ENCODE measurements around the gene ABHD16A.

The ABHD16A gene

DNA sequence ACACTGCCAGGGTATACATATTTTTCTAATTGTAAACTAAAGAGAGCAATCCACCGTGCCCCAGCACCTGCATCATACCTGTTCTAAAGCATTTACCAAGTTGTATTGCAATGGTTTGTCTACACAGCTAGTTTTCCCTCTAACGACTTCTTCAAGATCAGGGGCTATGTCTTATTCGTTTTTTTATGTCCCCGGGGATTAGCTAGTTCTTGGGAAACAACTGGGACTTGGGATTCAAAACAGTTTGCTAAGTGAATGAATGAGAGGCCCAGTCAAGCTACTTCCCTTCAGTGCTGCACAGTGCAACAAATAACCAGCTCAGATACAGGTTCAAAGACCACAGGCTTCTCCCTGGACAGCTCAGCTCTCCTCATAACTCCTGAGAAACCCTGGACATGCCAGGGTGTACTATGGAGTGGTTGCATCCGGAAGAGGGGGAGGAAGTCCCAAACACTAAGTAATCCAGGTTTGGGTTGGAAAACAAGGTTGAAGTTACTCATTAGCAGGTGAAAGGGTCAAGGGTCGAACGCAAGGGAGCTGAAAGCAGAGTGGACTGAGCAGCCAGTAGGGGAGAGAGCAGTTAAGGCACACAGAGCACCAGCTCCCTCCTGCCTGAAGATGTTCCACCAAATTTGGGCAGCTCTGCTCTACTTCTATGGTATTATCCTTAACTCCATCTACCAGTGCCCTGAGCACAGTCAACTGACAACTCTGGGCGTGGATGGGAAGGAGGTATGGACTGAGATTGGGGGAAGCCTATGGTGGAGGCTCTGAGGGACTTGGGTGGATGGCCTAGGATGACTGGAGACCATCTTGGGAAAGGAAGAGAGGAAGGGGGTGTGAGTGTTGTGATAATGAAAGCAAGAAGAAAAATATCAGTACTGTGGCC, 47.5 kb downstream of the ABHD16A start, which contains the start of gene APOM:
TSS of gene APOM (plus strand) at position 546 of the 889 bp plus-strand sequence. CDS start at position 619, 73 bp downstream.
- TF ChIP-seq, protein P1, sequence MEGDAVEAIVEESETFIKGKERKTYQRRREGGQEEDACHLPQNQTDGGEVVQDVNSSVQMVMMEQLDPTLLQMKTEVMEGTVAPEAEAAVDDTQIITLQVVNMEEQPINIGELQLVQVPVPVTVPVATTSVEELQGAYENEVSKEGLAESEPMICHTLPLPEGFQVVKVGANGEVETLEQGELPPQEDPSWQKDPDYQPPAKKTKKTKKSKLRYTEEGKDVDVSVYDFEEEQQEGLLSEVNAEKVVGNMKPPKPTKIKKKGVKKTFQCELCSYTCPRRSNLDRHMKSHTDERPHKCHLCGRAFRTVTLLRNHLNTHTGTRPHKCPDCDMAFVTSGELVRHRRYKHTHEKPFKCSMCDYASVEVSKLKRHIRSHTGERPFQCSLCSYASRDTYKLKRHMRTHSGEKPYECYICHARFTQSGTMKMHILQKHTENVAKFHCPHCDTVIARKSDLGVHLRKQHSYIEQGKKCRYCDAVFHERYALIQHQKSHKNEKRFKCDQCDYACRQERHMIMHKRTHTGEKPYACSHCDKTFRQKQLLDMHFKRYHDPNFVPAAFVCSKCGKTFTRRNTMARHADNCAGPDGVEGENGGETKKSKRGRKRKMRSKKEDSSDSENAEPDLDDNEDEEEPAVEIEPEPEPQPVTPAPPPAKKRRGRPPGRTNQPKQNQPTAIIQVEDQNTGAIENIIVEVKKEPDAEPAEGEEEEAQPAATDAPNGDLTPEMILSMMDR (IDR thresholded peaks at IDR 0.05; ENCODE audit: low read depth, low read length, missing control alignments): no peak
- no peak for DNase-seq (ENCODE audit: low read depth)

GRCh38 chr6:31654574-31655348, 48.4 kb downstream of the ABHD16A start:
- H3K4me3 ChIP-seq (ENCODE audit: low read depth, low read length): no peak overlapping the region
- no peak for DNase-seq (ENCODE audit: low read depth)
- TF ChIP-seq, protein P1 (IDR thresholded peaks at IDR 0.05; ENCODE audit: low read depth, low read length, missing control alignments): no peak

More for the DNA sequence above, 47.5 kb downstream of the ABHD16A start, which contains the start of gene APOM:
- H3K4me3 ChIP-seq (ENCODE audit: low read depth, low read length): no peak within 1 kb of the TSS

DNA sequence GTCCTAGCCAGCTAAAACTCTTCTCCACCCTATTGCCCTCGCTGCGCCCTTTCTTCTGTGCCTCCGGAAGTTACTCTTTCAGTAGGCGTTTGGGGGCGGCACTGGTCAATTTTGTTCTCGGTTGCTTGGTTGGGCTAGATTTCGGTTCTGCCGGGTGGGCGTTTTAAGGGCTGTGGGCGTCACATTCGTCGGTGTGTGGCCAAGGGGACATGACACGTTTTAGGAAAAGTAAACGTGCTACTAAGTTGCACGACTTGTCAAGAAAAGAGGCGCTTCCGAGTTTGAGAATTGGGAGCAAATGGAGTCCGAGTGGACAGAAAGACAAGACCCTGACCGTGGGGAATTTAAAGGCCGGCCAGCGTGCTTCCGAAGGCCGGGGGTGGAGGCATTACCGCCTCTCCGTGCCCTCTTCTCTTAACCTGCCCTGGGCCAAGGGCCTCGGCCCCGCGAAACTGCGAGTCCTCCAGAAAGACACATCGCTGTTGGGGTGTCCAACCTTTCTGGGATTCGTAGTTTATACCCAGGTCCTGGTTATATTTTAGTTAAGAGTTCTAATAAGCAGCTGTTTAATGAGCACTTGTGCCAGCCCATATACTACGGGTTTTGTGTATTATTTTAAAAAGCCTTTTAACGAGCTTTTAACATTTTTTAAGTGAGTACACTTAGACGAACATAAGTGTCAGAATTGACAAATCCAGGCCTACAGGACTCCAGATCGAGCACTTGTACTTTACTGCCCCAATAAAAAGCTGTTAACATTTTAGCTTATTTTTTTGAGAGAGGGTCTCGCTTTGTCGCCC, 50.0 kb downstream of the ABHD16A start:
- TF ChIP-seq, protein P1 (IDR thresholded peaks at IDR 0.05; ENCODE audit: low read depth, low read length, missing control alignments): no peak
- peak; percentile 90 for DNase-seq (ENCODE audit: low read depth)
- H3K4me3 ChIP-seq (ENCODE audit: low read depth, low read length): peak overlapping the region; percentile 59

- TF ChIP-seq, protein P1 (IDR thresholded peaks at IDR 0.05; ENCODE audit: low read depth, low read length, missing control alignments): no peak
- no peak for DNase-seq (ENCODE audit: low read depth)
- peak overlapping the region; percentile 59 for H3K4me3 ChIP-seq (ENCODE audit: low read depth, low read length)
Observed at GRCh38 chr6:31651602-31652191, 51.4 kb downstream of the ABHD16A start.

GRCh38 chr6:31645325-31645724, 57.8 kb downstream of the ABHD16A start:
- no peak for DNase-seq (ENCODE audit: low read depth)
- H3K4me3 ChIP-seq (ENCODE audit: low read depth, low read length): no peak overlapping the region
- TF ChIP-seq, protein P1 (IDR thresholded peaks at IDR 0.05; ENCODE audit: low read depth, low read length, missing control alignments): no peak

DNA sequence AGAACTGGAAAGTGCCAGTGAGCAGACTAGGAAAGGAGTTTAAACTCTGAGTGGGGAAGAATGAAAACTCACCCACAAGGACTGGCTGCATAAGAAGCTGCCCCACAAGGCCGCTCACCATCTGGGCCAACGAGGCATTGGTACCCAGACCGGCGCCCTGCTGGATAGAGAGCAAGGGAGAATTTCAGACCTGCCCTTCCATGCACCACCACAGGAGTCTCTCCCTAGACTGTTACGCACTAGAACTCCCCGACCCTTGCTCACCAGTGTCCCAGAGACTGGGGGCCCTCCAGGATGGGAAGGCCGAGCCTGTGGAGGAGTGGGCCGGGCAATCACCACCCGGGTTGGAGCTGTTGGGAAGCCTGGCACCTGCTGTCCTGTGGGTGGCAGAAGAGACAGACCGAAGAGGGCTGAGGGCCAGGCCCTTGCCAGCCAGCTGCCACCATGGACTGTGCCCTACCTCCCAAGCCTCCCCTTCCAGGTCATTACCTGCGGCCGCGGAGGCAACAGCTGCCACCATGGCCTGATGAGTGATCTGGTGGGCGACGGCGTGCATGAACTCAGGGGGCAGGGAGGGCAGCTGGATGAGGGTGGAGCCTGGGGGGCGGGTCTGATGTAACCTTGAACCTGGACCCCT, 59.2 kb downstream of the ABHD16A start:
- TF ChIP-seq, protein P1 (IDR thresholded peaks at IDR 0.05; ENCODE audit: low read depth, low read length, missing control alignments): no peak
- no peak overlapping the region for H3K4me3 ChIP-seq (ENCODE audit: low read depth, low read length)
- DNase-seq (ENCODE audit: low read depth): no peak

Data from GM12864 (cell line).